Heart left ventricle (tissue), 16 donors: Measurements from ENCODE around the gene C2orf92. TPM values are rescaled to one million over a fixed set of nuclear protein-coding genes. Genes with fewer than 3 reads are reported as not detected.
A peak's percentile ranks its signal among the peaks of the same experiment; 100 is the strongest.

Source experiments
- ATAC-seq, 4 donors: fragments of 200-7000 bp; cut with Tn5 transposase; one replicate each; pipeline ENCODE4 v1.9.1; 2020 to 2022; ENCODE audit warnings: moderate library complexity in 4 of 4, mild to moderate bottlenecking in 3 of 4, moderate number of reproducible peaks in 1 of 4
- DNase-seq, 5 donors: peaks; one replicate each; pipeline ENCODE4 v3.0.0-alpha.2; 2020
- H3K27ac ChIP-seq, 12 donors: fragments of 200-600 bp; sonication (generic) in 4 of 12; one replicate each; pipeline versions ENCODE4 v1.5.0 to v1.8.0; 2016 to 2022; ENCODE audit warnings: mild to moderate bottlenecking in 2 of 12
- H3K27me3 ChIP-seq, 9 donors: fragments of 200-600 bp; sonication (generic) in 2 of 9; one replicate each; pipeline versions ENCODE4 v1.5.1 to v1.8.0; 2016 to 2022; ENCODE audit warnings: mild to moderate bottlenecking in 3 of 9
- H3K36me3 ChIP-seq, 9 donors: fragments of 200-600 bp; sonication (generic) in 2 of 9; one replicate each; pipeline versions ENCODE4 v1.5.0 to v1.8.0; 2018 to 2022; ENCODE audit warnings: mild to moderate bottlenecking in 2 of 9
- H3K4me1 ChIP-seq, 12 donors: fragments of 200-600 bp; sonication (generic) in 4 of 12; one replicate each; pipeline versions ENCODE4 v1.5.0 to v1.8.0; 2016 to 2022; ENCODE audit warnings: mild to moderate bottlenecking in 3 of 12
- H3K4me3 ChIP-seq, 12 donors: fragments of 200-600 bp; sonication (generic) in 4 of 12; one replicate each; pipeline versions ENCODE4 v1.5.0 to v1.8.0; 2017 to 2022; ENCODE audit warnings: mild to moderate bottlenecking in 9 of 12, moderate library complexity in 4 of 12
- H3K9me3 ChIP-seq, 12 donors: fragments of 200-600 bp; sonication (generic) in 4 of 12; one replicate each; pipeline versions ENCODE4 v1.5.0 to v1.8.0; 2016 to 2022; ENCODE audit warnings: mild to moderate bottlenecking in 1 of 12
- CTCF ChIP-seq, 12 donors: fragments of 200-600 bp; sonication (generic) in 4 of 12; IDR thresholded peaks; one replicate each; pipeline versions ENCODE4 v1.5.0 to v1.8.0; 2018 to 2022; ENCODE audit warnings: antibody characterized with exemption in 12 of 12, mild to moderate bottlenecking in 5 of 12
- POLR2A ChIP-seq, 2 donors: fragments of 450-650 bp; IDR thresholded peaks; one replicate each; pipeline ENCODE4 v1.6.1; 2017; ENCODE audit warnings: antibody characterized with exemption in 2 of 2, mild to moderate bottlenecking in 2 of 2, moderate library complexity in 2 of 2
- WGBS, 4 donors: extraction: QIAGEN DNeasy Blood & Tissue Kit in 2 of 4; methylation state at CpG; one replicate each; pipeline versions ENCODE4 v1.1.5 to v1.1.7; 2013 to 2018; 5-methylcytosine and 5-hydroxymethylcytosine counted together
- intact Hi-C, 10 donors: fragments of 100-400 bp; cut with DNase I; formaldehyde crosslinking; loops; one replicate each; pipeline versions ENCODE4 v1.11.1 to v1.14.2; 2022
- polyA plus RNA-seq, 2 donors: library from polyadenylated mRNA; stranded (reverse); fragments of 200-250 nt; gene quantifications; one replicate each; pipeline ENCODE4 v1.2.3, GENCODE V29; 2013
- total RNA-seq, 9 donors: library from RNA; depleted of rRNA in 2 of 9; stranded (reverse); fragments of >200 nt in 2 of 9; fragmentation: NEBNext Ultra II Directional in 3 of 9; extraction: Animal tissue kit (Norgen Biotek cat#: 25700) in 3 of 9; gene quantifications; one replicate each; pipeline versions ENCODE4 v1.1.0 to v1.2.4, GENCODE V29; 2016 to 2023
- donor health status: ischemic (EF 13 %, LVEDD 7.1; RV severe dilation, severe dysfunction).
- donor health status: healthy with polysubstance abuse.
- donor health status: DM: no; HTN: yes; CAD: no.
- donor health status: DM: no; HTN: no; CAD: no.
- donor health status: ischemic (EF 25% LVEDD 6.9; RV normal size, moderate dysfunction).
- donor health status: ischemic (EF 25% LVEDD 5.7; RV mildly dilated, moderate dysfunction).
- donor health status: healthy.
- donor health status: DM: yes; HTN: yes; CAD: no.
- donor health status: ischemic (EF 35%, LVEDD 5.7; RV mildly dilated, moderate dysfunction).
- donor health status: nonischemic (EF 11% LVEDD 7.7; RV severe dilation, severe dysfunction).
- donor health status: DM: yes; HTN: yes; CAD: no.
- donor health status: PGD.
- donor health status: ischemic (EF 29% LVEDD 5.4; RV normal size, mild dysfunction).
- donor health status: nonischemic (EF 23%, LVEDD 6.1; RV moderate dilation, normal function).

C2orf92 gene
- total and polyA plus RNA-seq, 11 donors: 0.89 to 11.0 (median 2.4) TPM

GRCh38 chr2:97743913-97744312, 74.4 kb downstream of the C2orf92 start:
- TF ChIP-seq POLR2A (IDR thresholded peaks at IDR 0.05) (no peak), CTCF (IDR thresholded peaks at IDR 0.05) (no peak)
- intact Hi-C loops: loop anchor here in 1 of 10 donors (5.0 kb wide), 1 partner anchor 42 kb away; no protein-coding TSS in a partner anchor
- H3K4me1 ChIP-seq: peaks cover 0 to 48% (median 10%) of the 10 kb centered on the region in 12 donors
- no peaks in the 10 kb centered on the region for H3K27me3 ChIP-seq
- H3K27ac ChIP-seq: no peak overlapping the region
- H3K4me3 ChIP-seq: no peak overlapping the region
- H3K36me3 ChIP-seq: peaks cover 0 to 4% (median 0%) of the 10 kb centered on the region in 9 donors
- no peak for ATAC-seq
- H3K9me3 ChIP-seq: no peaks in the 10 kb centered on the region
- WGBS, 4 donors: 96 to 99% (median 99%) methylated on average over 6 of the region's 6 CpGs
- peak in 1 of 5 donors; percentile 0 for DNase-seq

DNA sequence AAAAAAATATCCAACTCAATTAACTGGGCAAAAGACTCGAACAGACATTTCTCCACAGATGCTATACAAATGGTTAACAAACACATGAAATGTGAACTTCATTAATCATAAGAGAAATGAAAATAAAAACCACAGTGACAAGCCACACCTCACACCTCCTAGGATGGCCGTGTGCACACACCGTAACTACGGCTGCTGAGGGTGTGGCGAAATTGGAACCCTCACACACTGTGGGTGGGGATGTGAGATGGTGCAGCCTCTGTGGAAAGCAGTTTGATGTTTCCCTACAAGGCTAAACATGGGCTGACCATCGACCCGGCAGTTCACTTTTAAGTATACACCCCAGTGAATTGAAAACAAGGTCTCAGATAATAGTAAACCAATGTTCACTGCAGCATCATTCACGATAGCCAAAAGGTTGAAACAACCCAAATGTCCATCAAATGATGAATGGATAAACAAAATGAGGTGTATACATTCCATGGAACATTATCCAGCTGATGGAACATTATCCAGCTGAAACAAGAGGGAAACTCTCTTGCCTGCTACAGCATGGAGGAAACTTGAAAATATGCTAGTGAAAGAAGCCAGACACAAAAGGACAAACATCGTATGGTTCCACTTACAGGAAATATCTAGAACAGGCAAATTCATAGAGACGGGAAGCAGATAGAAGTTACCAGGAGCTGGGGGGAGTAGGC, 76.1 kb downstream of the C2orf92 start:
- intact Hi-C loops: loop anchor here in 5 of 10 donors (2.0 to 5.0 kb wide), 4 partner anchors 33 to 43 kb away; partner anchors contain the start of gene ZAP70 (in 2 of the 5)
- no peak for ATAC-seq
- WGBS, 4 donors: 74 to 80% (median 75%) methylated on average over 10 of the region's 10 CpGs
- DNase-seq: peak in 1 of 5 donors; percentile 21
- Histone ChIP-seq H3K27me3 (no peaks in the 10 kb centered on the region), H3K4me1 (peaks cover 0 to 45% (median 10%) of the 10 kb centered on the region in 12 donors), H3K36me3 (peaks cover 0 to 7% (median 0%) of the 10 kb centered on the region in 9 donors), H3K4me3 (no peak overlapping the region), H3K27ac (peak overlapping the region in 1 of 12 donors; percentile 15), H3K9me3 (no peaks in the 10 kb centered on the region)
- no peak for TF ChIP-seq POLR2A (IDR thresholded peaks at IDR 0.05)
- no peak for TF ChIP-seq CTCF (IDR thresholded peaks at IDR 0.05)

- peaks cover 0 to 29% (median 9%) of the 10 kb centered on the region in 12 donors for H3K4me1 ChIP-seq
- no peak for TF ChIP-seq CTCF (IDR thresholded peaks at IDR 0.05)
- no peak for TF ChIP-seq POLR2A (IDR thresholded peaks at IDR 0.05)
- no peaks in the 10 kb centered on the region for H3K9me3 ChIP-seq
- ATAC-seq (no peak), DNase-seq (no peak)
- peaks cover 0 to 11% (median 2%) of the 10 kb centered on the region in 9 donors for H3K36me3 ChIP-seq
- H3K4me3 ChIP-seq: no peak overlapping the region
- WGBS, 4 donors: 61 to 78% (median 72%) methylated on average over 3 of the region's 3 CpGs
- H3K27ac ChIP-seq: no peak overlapping the region
- intact Hi-C loops: loop anchor here in 5 of 10 donors (2.0 to 5.0 kb wide), 4 partner anchors 35 to 45 kb away; partner anchors contain the start of gene ZAP70 (in 2 of the 5)
- H3K27me3 ChIP-seq: no peaks in the 10 kb centered on the region
Observed at GRCh38 chr2:97747285-97747684, 77.8 kb downstream of the C2orf92 start.

DNA sequence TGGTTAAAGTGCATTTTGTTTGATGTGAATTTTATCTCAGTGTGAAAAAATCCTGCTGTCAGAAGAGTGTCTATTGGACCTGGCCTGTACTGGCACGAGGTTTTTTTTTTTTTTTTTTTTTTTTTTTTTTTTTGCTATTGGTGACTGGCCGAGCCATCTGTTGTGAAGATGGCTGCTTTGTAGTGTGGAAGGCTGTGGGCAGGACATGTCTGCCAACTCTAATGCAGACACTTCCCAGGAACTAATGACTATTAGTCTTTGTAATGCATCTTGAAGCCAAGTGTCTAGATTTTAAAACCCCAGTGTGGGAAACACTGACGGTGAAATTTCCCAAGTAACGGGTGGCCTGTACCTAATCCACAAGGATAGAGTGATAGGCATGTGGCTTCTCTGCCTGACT, 78.2 kb downstream of the C2orf92 start:
- H3K4me3 ChIP-seq: no peak overlapping the region
- DNase-seq: peak in 1 of 5 donors; percentile 29
- WGBS, 4 donors: 71 to 79% (median 75%) methylated on average over 4 of the region's 4 CpGs
- peaks cover 0 to 27% (median 7%) of the 10 kb centered on the region in 12 donors for H3K4me1 ChIP-seq
- ATAC-seq: peak in 2 of 4 donors; percentile 19 to 74
- no peaks in the 10 kb centered on the region for H3K27me3 ChIP-seq
- H3K36me3 ChIP-seq: peaks cover 0 to 11% (median 3%) of the 10 kb centered on the region in 9 donors
- TF ChIP-seq POLR2A (IDR thresholded peaks at IDR 0.05): no peak
- no peak for TF ChIP-seq CTCF (IDR thresholded peaks at IDR 0.05)
- intact Hi-C loops: loop anchor here in 7 of 10 donors (2.0 to 5.0 kb wide), 6 partner anchors 35 to 47 kb away; partner anchors contain the start of gene ZAP70 (in 2 of the 7)
- no peaks in the 10 kb centered on the region for H3K9me3 ChIP-seq
- H3K27ac ChIP-seq: no peak overlapping the region
